ENCODE results near the gene CCDC9B. TPM values are rescaled to one million over a fixed set of nuclear protein-coding genes. Genes with fewer than 3 reads are reported as not detected.

The CCDC9B gene
- total RNA-seq, 2 experiments from 2014 or later, result 1.4 to 2.3 TPM

DNA sequence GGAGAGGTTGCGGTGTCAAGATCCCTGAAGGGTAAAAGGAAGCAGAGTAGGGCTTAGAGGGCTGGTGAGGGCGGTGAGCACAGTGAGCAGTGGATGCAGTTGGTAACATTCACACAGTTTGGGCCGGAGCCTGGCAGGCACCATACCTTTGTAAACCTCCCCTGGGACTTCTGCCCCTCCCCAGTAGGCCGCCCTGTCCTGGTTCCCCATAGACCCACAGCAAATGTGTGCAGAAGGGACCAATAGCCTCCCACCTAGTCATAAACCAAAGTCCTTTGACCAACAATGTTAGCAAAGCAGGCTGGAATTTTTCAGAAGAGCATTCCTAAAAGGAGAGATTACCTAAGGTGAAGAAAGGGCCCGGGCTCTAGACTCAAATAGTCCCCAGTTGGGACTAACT is 8.4 kb upstream of the CCDC9B start:
- CTCF ChIA-PET, result interaction anchor here (1.3 to 2.5 kb wide), 3 partner anchors 11 to 72 kb away, joined by 4 to 9 read pairs (median 7); no protein-coding TSS in a partner anchor
- POLR2A ChIA-PET, result interaction anchor here (0.6 kb wide), 1 partner anchor 1166 kb away, joined by 3 read pairs; no protein-coding TSS in a partner anchor
- intact Hi-C loops (cut with micrococcal nuclease), result no loop called here

DNA sequence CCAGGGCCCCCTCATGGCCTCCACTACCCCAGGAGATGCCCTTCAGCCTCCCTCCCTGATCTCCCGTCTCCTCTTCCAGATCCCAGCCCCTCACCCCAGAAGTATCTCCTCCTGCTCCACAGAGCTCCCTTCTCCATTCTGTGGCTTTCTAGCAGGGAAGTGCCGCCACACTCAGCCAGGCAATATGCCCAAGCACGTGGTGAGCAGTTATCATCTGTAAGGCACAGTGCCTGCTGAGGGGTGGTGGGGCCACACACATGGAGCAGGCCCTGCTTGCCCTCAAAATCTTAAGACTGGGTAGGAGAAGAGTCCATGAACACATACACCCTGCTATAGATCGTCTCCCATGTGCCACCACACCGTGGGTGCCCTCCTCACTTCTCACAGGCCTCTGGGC is 7.7 kb upstream of the CCDC9B start:
- no peak for ATAC-seq
- no peaks in the 10 kb centered on the region for H3K36me3 Mint-ChIP-seq (ENCODE audit: low read depth)
- H3K9me3 Mint-ChIP-seq, result no peaks in the 10 kb centered on the region
- no peaks in the 10 kb centered on the region for H3K4me1 Mint-ChIP-seq (ENCODE audit: low read depth)
- ChIA-PET POLR2A (no interaction called here), CTCF (interaction anchor here (1.3 to 2.5 kb wide), 3 partner anchors 10 to 73 kb away, joined by 4 to 9 read pairs (median 7); no protein-coding TSS in a partner anchor)
- TF ChIP-seq, protein P1, sequence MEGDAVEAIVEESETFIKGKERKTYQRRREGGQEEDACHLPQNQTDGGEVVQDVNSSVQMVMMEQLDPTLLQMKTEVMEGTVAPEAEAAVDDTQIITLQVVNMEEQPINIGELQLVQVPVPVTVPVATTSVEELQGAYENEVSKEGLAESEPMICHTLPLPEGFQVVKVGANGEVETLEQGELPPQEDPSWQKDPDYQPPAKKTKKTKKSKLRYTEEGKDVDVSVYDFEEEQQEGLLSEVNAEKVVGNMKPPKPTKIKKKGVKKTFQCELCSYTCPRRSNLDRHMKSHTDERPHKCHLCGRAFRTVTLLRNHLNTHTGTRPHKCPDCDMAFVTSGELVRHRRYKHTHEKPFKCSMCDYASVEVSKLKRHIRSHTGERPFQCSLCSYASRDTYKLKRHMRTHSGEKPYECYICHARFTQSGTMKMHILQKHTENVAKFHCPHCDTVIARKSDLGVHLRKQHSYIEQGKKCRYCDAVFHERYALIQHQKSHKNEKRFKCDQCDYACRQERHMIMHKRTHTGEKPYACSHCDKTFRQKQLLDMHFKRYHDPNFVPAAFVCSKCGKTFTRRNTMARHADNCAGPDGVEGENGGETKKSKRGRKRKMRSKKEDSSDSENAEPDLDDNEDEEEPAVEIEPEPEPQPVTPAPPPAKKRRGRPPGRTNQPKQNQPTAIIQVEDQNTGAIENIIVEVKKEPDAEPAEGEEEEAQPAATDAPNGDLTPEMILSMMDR (IDR thresholded peaks at IDR 0.05), result no peak
- H3K4me3 Mint-ChIP-seq, result no peak overlapping the region
- H3K27ac Mint-ChIP-seq, result no peak overlapping the region
- no peak for DNase-seq
- H3K27me3 Mint-ChIP-seq, result no peaks in the 10 kb centered on the region
- intact Hi-C loops (cut with micrococcal nuclease), result no loop called here

More for the DNA sequence above, 8.4 kb upstream of the CCDC9B start:
- Mint-ChIP-seq H3K27me3 (no peaks in the 10 kb centered on the region), H3K4me1 (ENCODE audit: low read depth) (no peaks in the 10 kb centered on the region), H3K36me3 (ENCODE audit: low read depth) (no peaks in the 10 kb centered on the region), H3K27ac (no peak overlapping the region), H3K4me3 (no peak overlapping the region), H3K9me3 (no peaks in the 10 kb centered on the region)
- no peak for ATAC-seq
- TF ChIP-seq, protein P1 (IDR thresholded peaks at IDR 0.05), result no peak
- DNase-seq, result no peak

DNA sequence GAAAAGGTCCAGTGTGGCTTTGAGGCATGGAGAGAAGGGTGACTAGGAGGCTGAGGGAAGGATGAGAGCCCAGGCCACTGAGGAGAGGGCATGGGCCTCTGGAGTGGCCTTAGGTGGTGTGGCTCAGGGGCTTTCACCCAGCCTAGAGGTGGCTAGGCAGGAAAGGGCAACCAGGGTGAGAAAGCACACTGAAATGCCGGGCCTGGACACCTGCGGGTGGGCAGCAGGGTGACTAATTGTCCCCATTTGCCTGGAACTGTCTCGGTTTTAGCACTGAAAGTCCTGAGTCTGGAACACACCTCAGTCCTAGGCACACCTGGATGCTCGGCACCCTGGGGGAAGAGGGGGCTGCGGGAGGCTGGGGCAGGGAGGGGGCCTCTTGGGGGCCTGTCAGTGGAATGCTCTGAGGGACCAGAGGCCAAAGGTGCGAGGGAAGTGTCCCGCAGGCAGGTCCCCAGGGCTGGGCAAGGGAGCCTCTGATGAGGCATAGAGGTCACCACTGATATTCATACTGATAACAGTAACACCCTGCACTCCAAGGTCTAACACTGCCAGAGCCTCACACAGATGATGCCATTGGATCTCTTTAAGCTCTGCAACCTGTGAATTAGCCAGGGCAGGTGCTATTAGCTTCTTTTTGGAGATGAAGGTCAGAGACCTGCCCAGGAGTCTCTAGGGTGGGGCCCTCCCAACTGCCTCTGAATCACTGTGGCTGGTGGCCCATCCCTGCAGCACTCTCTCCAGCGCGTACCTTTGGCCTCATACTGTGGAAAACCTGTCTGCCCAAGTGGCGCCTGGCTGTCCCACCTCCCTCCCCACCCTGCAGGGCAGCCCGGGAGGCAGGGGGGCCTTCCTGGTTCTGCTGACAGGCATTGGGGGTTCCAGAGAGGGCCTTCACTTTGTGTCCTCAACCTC is 7.1 kb upstream of the CCDC9B start:
- TF ChIP-seq, protein P1 (IDR thresholded peaks at IDR 0.05), result no peak
- no peak overlapping the region for H3K27ac Mint-ChIP-seq
- H3K36me3 Mint-ChIP-seq (ENCODE audit: low read depth), result no peaks in the 10 kb centered on the region
- POLR2A ChIA-PET, result no interaction called here
- DNase-seq (no peak), ATAC-seq (no peak)
- CTCF ChIA-PET, result interaction anchor here (1.3 to 2.5 kb wide), 3 partner anchors 10 to 74 kb away, joined by 4 to 9 read pairs (median 7); no protein-coding TSS in a partner anchor
- H3K27me3 Mint-ChIP-seq, result no peaks in the 10 kb centered on the region
- no peak overlapping the region for H3K4me3 Mint-ChIP-seq
- H3K9me3 Mint-ChIP-seq, result no peaks in the 10 kb centered on the region
- no peaks in the 10 kb centered on the region for H3K4me1 Mint-ChIP-seq (ENCODE audit: low read depth)
- intact Hi-C loops (cut with micrococcal nuclease), result no loop called here

DNA sequence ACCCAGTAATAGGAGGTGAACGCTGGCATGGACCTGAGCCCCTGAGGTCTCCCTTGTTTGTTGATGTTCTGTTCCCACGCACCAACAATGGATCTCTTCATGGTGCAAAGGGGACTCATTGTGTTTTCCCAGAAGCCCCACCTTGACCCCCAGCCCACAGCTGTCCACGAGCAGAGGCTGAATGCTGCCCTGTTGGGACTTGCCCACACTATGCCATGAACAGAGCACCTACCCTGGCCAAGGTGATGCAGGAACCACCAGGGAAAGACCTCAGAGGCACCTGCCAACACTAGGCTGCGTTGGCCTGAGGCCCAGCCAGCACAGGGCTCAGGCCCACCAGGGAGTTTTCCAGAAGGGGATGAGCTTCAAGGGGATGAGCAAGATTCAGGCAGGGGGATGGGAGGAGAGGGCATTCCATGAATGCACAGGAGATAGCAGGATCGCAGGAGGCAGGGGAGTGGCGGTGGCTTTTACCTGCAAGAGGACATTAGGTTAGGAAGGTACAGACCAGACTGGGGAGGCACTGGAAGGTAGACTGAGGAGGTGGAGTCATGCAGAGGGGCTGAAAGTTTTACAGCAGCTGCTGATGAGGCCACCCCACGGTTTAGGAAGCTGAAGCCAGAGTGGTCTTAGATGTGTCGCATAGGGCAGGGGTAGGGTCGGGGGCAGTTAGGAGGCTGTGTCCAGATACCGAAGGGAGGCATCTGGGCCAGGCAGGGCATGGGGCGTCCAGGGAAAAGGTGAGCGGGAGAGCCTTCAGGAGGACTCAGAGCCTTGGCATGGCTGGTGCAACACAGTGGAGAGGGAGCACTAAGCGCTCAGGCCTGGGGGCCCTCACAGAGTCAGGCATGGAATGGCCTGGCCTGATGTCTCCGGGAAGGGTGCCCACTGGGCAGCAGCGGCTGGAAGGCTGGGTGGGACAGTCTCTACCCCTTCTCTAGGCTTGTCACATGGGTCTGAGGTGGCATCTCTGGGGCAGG is 6.1 kb upstream of the CCDC9B start:
- Mint-ChIP-seq H3K27ac (no peak overlapping the region), H3K4me1 (ENCODE audit: low read depth) (no peaks in the 10 kb centered on the region), H3K9me3 (no peaks in the 10 kb centered on the region), H3K4me3 (no peak overlapping the region), H3K36me3 (ENCODE audit: low read depth) (no peaks in the 10 kb centered on the region), H3K27me3 (no peaks in the 10 kb centered on the region)
- intact Hi-C loops (cut with micrococcal nuclease), result no loop called here
- TF ChIP-seq, protein P1 (IDR thresholded peaks at IDR 0.05), result no peak
- DNase-seq (no peak), ATAC-seq (no peak)
- POLR2A ChIA-PET, result interaction anchor here (1.8 kb wide), 1 partner anchor 9 kb away, joined by 5 read pairs; no protein-coding TSS in a partner anchor
- CTCF ChIA-PET, result interaction anchor here (0.9 to 5.4 kb wide), 4 partner anchors 8 to 75 kb away, joined by 3 to 71 read pairs (median 4); partner anchors contain the start of genes DISP2 and PHGR1

All from activated CD8-positive, alpha-beta T cell treated with anti-CD3 and anti-CD28 coated beads for 36 hours (primary cell).